HepG2 (cell line): ENCODE results near the gene SLC39A1. TPM values are rescaled to one million over a fixed set of nuclear protein-coding genes. Genes with fewer than 3 reads are reported as not detected.
A peak's percentile ranks its signal among the peaks of the same experiment; 100 is the strongest.

ENCODE experiments used
- ATAC-seq: fragments of 200-7000 bp; cut with Tn5 transposase; 3 replicates; pipeline ENCODE4 v1.9.1; 2020; ENCODE audit warnings: mild to moderate bottlenecking, moderate library complexity
- BruUV-seq: library from RNA; stranded (reverse); fragments of 400-500 nt; replicated peaks from 2 replicates; lab custom pipeline; 2021; lab: Mats Ljungman, UMichigan
- CTCF ChIA-PET: fragments of 300-600 bp; formaldehyde crosslinking; extraction: SDS; loops from one replicate; lab custom pipeline; 2021; ENCODE audit warnings: low total read pairs, inconsistent platforms, low intra/inter-chr PET ratio; lab: Yijun Ruan, JAX
- POLR2A ChIA-PET: fragments of 350-600 bp; sonication (Branson Sonifier 250); formaldehyde crosslinking; loops from one replicate; lab custom pipeline; 2020; ENCODE audit warnings: antibody characterized with exemption, inconsistent platforms; lab: Yijun Ruan, JAX
- DNase-seq: peaks from one replicate; pipeline ENCODE4 v3.0.0-alpha.2; 2015; ENCODE audit warnings: low spot score
- FAIRE-seq: peaks from 3 replicates; lab custom pipeline; 2011; peaks lifted over from hg19 to GRCh38; lab: Jason Lieb, UNC
- H2AFZ ChIP-seq: one replicate; pipeline ENCODE4 v1.6.1; 2011; ENCODE audit warnings: low read length, inconsistent platforms
- H3K27ac ChIP-seq: fragments of 300-600 bp; 3 replicates; pipeline ENCODE4 v1.8.0; 2011; ENCODE audit warnings: mixed run types, mild to moderate bottlenecking, mixed read lengths, low read length, inconsistent platforms; ENCODE audit not compliant: insufficient read depth; ENCODE audit errors: extremely low read length
- H3K27me3 ChIP-seq, 2 experiments: fragments of 200-600 bp in 1 of 2; 2 replicates in 1 of 2; 3 replicates in 1 of 2; pipeline versions ENCODE4 v1.6.0 to v1.8.0; 2011; ENCODE audit warnings: low read length in 2 of 2, mild to moderate bottlenecking in 2 of 2, moderate library complexity in 2 of 2, inconsistent platforms in 1 of 2; ENCODE audit not compliant: insufficient read depth in 2 of 2, control insufficient read depth in 1 of 2
- H3K36me3 ChIP-seq, 2 experiments: fragments of 200-600 bp in 1 of 2; replicated peaks in 1 of 2; 2 replicates in 1 of 2; 3 replicates in 1 of 2; pipeline versions ENCODE4 v1.5.1 to v1.8.0; 2011; ENCODE audit warnings: low read length in 2 of 2, inconsistent platforms in 1 of 2; ENCODE audit not compliant: insufficient read depth in 2 of 2, control insufficient read depth in 1 of 2
- H3K4me1 ChIP-seq: 2 replicates; pipeline ENCODE4 v1.5.1; 2012; ENCODE audit warnings: low read length, inconsistent platforms; ENCODE audit not compliant: insufficient read depth
- H3K4me2 ChIP-seq: 2 replicates; pipeline ENCODE4 v1.6.0; 2011; ENCODE audit warnings: low read depth, low read length, inconsistent platforms
- H3K4me3 ChIP-seq, 3 experiments: fragments of 200-600 bp in 1 of 3; sonication (generic), shearing (Covaris generic) in 1 of 3; replicated peaks in 1 of 3; 2 replicates each; pipeline ENCODE4 v1.5.1; 2011 to 2016; ENCODE audit warnings: low read length in 3 of 3, inconsistent platforms in 2 of 3, low read depth in 2 of 3, mild to moderate bottlenecking in 2 of 3, control low read depth in 1 of 3, mixed read lengths in 1 of 3; ENCODE audit not compliant: insufficient read depth in 1 of 3
- H3K79me2 ChIP-seq: one replicate; pipeline ENCODE4 v1.6.1; 2011; ENCODE audit warnings: low read length, inconsistent platforms; ENCODE audit not compliant: insufficient read depth
- H3K9ac ChIP-seq: 2 replicates; pipeline ENCODE4 v1.6.0; 2011; ENCODE audit warnings: mild to moderate bottlenecking, low read depth, low read length, inconsistent platforms; ENCODE audit not compliant: insufficient read depth
- H3K9me3 ChIP-seq: 2 replicates; pipeline ENCODE4 v1.5.1; 2012; ENCODE audit warnings: mild to moderate bottlenecking, low read length
- H4K20me1 ChIP-seq: 2 replicates; pipeline ENCODE4 v1.6.0; 2011; ENCODE audit warnings: inconsistent platforms, mild to moderate bottlenecking, low read length, moderate library complexity; ENCODE audit not compliant: insufficient read depth
- CREM ChIP-seq, 2 experiments: sonication (generic) in 1 of 2; formaldehyde crosslinking in 1 of 2; IDR thresholded peaks; 2 replicates each; pipeline versions ENCODE4 v1.4.0 to v1.6.1; 2016 to 2020; ENCODE audit warnings: antibody characterized with exemption in 1 of 2, mild to moderate bottlenecking in 1 of 2, missing genetic modification reagents in 1 of 2
- CSRNP1 ChIP-seq: sonication (generic); formaldehyde crosslinking; IDR thresholded peaks from 2 replicates; pipeline ENCODE4 v1.8.1; 2023; ENCODE audit warnings: mild to moderate bottlenecking, missing genetic modification reagents
- DRAP1 ChIP-seq: IDR thresholded peaks from 2 replicates; pipeline ENCODE4 v1.6.1; 2016; ENCODE audit warnings: missing genetic modification reagents, missing compliant biosample characterization
- FOSL1 ChIP-seq: sonication (generic); formaldehyde crosslinking; IDR thresholded peaks from 2 replicates; pipeline ENCODE4 v1.9.0; 2021; ENCODE audit warnings: missing genetic modification reagents, borderline replicate concordance
- FOXA1 ChIP-seq, 2 experiments: fragments of 450-650 bp in 1 of 2; sonication (generic) in 1 of 2; formaldehyde crosslinking in 1 of 2; IDR thresholded peaks; 2 replicates each; pipeline versions ENCODE4 v1.4.0 to v1.6.1; 2016 to 2020; ENCODE audit warnings: missing genetic modification reagents in 1 of 2
- KAT8 ChIP-seq: IDR thresholded peaks from 2 replicates; pipeline ENCODE4 v1.6.1; 2016; ENCODE audit warnings: missing genetic modification reagents, missing compliant biosample characterization
- KLF13 ChIP-seq: sonication (generic); formaldehyde crosslinking; IDR thresholded peaks from 2 replicates; pipeline ENCODE4 v1.4.0; 2020; ENCODE audit warnings: mild to moderate bottlenecking, missing genetic modification reagents
- MAFF ChIP-seq: IDR thresholded peaks from 2 replicates; pipeline ENCODE4 v1.6.1; 2011; ENCODE audit warnings: low read depth, low read length, improper control_type of control experiment
- MEIS1 ChIP-seq: sonication (generic); formaldehyde crosslinking; IDR thresholded peaks from 2 replicates; pipeline ENCODE4 v1.9.0; 2021; ENCODE audit warnings: mild to moderate bottlenecking, missing genetic modification reagents, moderate library complexity, borderline replicate concordance
- MYNN ChIP-seq: sonication (generic); formaldehyde crosslinking; IDR thresholded peaks from 2 replicates; pipeline ENCODE4 v1.4.0; 2020; ENCODE audit warnings: mild to moderate bottlenecking, low read depth, missing genetic modification reagents
- PHF21A ChIP-seq: sonication (generic); formaldehyde crosslinking; IDR thresholded peaks from 2 replicates; pipeline ENCODE4 v1.5.0; 2020; ENCODE audit warnings: mild to moderate bottlenecking, missing genetic modification reagents
- SATB2 ChIP-seq: sonication (generic); formaldehyde crosslinking; IDR thresholded peaks from 2 replicates; pipeline ENCODE4 v1.5.0; 2020; ENCODE audit warnings: missing genetic modification reagents
- SOX5 ChIP-seq: IDR thresholded peaks from 2 replicates; pipeline ENCODE4 v1.6.1; 2016; ENCODE audit warnings: borderline replicate concordance
- ZBTB8A ChIP-seq: sonication (generic); formaldehyde crosslinking; IDR thresholded peaks from 2 replicates; pipeline ENCODE4 v1.4.0; 2020; ENCODE audit warnings: mild to moderate bottlenecking, low read depth, missing genetic modification reagents, borderline replicate concordance
- ZNF260 ChIP-seq: sonication (generic); formaldehyde crosslinking; IDR thresholded peaks from 2 replicates; pipeline ENCODE4 v1.4.0; 2020; ENCODE audit warnings: missing genetic modification reagents, low read depth, mild to moderate bottlenecking, borderline replicate concordance
- ZNF350 ChIP-seq: sonication (generic); formaldehyde crosslinking; IDR thresholded peaks from 2 replicates; pipeline ENCODE4 v1.4.0; 2020; ENCODE audit warnings: mild to moderate bottlenecking, low read depth, missing genetic modification reagents, borderline replicate concordance
- ZNF619 ChIP-seq: sonication (generic); formaldehyde crosslinking; IDR thresholded peaks from 2 replicates; pipeline ENCODE4 v1.4.0; 2020; ENCODE audit warnings: mild to moderate bottlenecking, missing genetic modification reagents
- WGBS: methylation state at CpG from one replicate; pipeline ENCODE4 v1.1.6; 2017; ENCODE audit warnings: low lambda C conversion rate; 5-methylcytosine and 5-hydroxymethylcytosine counted together
- in situ Hi-C: cut with HindIII; loops from 2 replicates; pipeline ENCODE4 v1.10.0; 2017; ENCODE audit warnings: low pct_unique_long_range_greater_than_20kb; ENCODE audit not compliant: extremely low pct_ligation_motif_present
- intact Hi-C: fragments of 100-400 bp; cut with micrococcal nuclease; formaldehyde crosslinking; loops from one replicate; pipeline ENCODE4 v1.10.0; 2022; ENCODE audit not compliant: unreplicated experiment
- polyA plus RNA-seq, 8 experiments: library from polyadenylated mRNA; depleted of rRNA in 3 of 8; stranded (reverse) in 7 of 8; unstranded in 1 of 8; fragments of >200 nt; fragmentation: Illumina TruSeq in 4 of 8; extraction: Trizol in 4 of 8; gene quantifications; 2 replicates each; pipeline versions ENCODE4 v1.2.1 to v1.2.3, GENCODE V29; 2011 to 2016; ENCODE audit warnings: low read depth in 4 of 8, missing spikeins in 1 of 8, mixed read lengths in 1 of 8; ENCODE audit not compliant: insufficient read depth in 1 of 8
- total RNA-seq, 5 experiments: library from RNA; depleted of rRNA; stranded (reverse); fragments of >200 nt; fragmentation: Illumina TruSeq; extraction: Trizol; gene quantifications; 2 replicates each; pipeline ENCODE4 v1.2.3, GENCODE V29; 2016; ENCODE audit warnings: low read depth in 1 of 5
- TF ChIP-seq, protein P1 (sequence below): sonication (generic); formaldehyde crosslinking; IDR thresholded peaks from 2 replicates; pipeline ENCODE4 v1.4.0; 2020; ENCODE audit warnings: missing genetic modification reagents, borderline replicate concordance

SLC39A1 gene
- total and polyA plus RNA-seq, 2 of the 13 experiments (the other 11 are each of a cell fraction or from before 2014, with no cell fraction given), result 71.2 to 78.4 TPM

DNA sequence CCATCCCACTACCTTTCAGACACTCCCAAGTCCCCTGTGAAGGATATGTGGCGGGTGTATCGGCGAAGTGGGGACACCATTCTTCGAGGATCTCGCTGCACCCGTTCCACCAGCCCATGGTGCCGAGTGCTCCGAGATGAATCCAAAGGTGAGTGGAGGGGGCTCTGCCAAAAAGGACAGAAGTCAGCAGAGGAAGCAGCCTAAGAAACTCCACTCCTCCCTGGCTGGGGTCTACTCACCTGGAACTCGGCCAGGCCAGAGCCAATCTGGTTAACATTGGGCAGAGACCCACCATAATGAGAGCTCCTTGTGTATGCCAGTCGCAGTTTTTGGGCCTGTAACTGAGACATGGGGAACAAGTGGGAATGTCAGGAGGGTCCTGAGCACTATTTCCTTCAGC is 8.5 kb downstream of the SLC39A1 start (continued):
- TF ChIP-seq CSRNP1 (CRISPR knock-in tag) (no peak), ZNF260 (CRISPR knock-in tag) (no peak), PHF21A (CRISPR knock-in tag) (no peak), ZNF619 (no peak)
- TF ChIP-seq, all 625 proteins: peak for 0

GRCh38 chr1:153953859-153954365 is 9.4 kb downstream of the SLC39A1 start:
- Histone ChIP-seq H3K4me1 (peaks cover 48% of the 10 kb centered on the region), H3K27me3 (peaks cover 0 to 7% of the 10 kb centered on the region in 2 experiments; a peak in 1 of 5 replicates), H4K20me1 (peaks cover 7% of the 10 kb centered on the region; the same call in 1 of the 2 replicates), H3K36me3 (peaks cover 16 to 40% of the 10 kb centered on the region in 2 experiments), H3K79me2 (peaks cover 39% of the 10 kb centered on the region), H2AFZ (no peak overlapping the region), H3K9ac (peak overlapping the region; percentile 48; the same call in 1 of the 2 replicates), H3K4me3 (peak overlapping the region in 1 of 3 experiments; percentile 17; a peak in 3 of 6 replicates), H3K9me3 (no peaks in the 10 kb centered on the region), H3K4me2 (peak overlapping the region; percentile 78), H3K27ac (peak overlapping the region; percentile 72)
- DNase-seq (peak; percentile 91), ATAC-seq (peak; percentile 85), FAIRE-seq (peak; percentile 99)
- BruUV-seq, result no TSS peak
- intact Hi-C loops, result no loop called here
- WGBS, result 3% methylated on average over 4 of the region's 4 CpGs
- CTCF ChIA-PET, result no interaction called here
- POLR2A ChIA-PET, result interaction anchor here (0.6 to 7.0 kb wide), 10 partner anchors 9 to 37 kb away, joined by 3 to 89 read pairs (median 6); partner anchors contain the start of genes CREB3L4, GATAD2B, JTB and RAB13
- in situ Hi-C loops, result no loop called here
- TF ChIP-seq MYNN (CRISPR knock-in tag) (no peak), ZBTB8A (no peak), SATB2 (CRISPR knock-in tag) (no peak), FOXA1 (IDR thresholded peaks at IDR 0.05) (peak; percentile 70), FOXA1 (CRISPR knock-in tag; IDR thresholded peaks at IDR 0.05) (peak; percentile 97), FOSL1 (CRISPR knock-in tag) (no peak), SOX5 (peak; percentile 54), PHF21A (CRISPR knock-in tag) (0 out of 2 replicates have a peak, but pooled peaks have one; percentile 24), KLF13 (CRISPR knock-in tag) (no peak), KAT8 (peak; percentile 50; the same call in 1 of the 2 replicates), CREM (IDR thresholded peaks at IDR 0.05) (peak; percentile 31; the same call in 1 of the 2 replicates), CREM (CRISPR knock-in tag; IDR thresholded peaks at IDR 0.05) (no peak), MEIS1 (CRISPR knock-in tag) (no peak), MAFF (no peak), ZNF350 (CRISPR knock-in tag) (peak; percentile 54; the same call in 1 of the 2 replicates), DRAP1 (CRISPR knock-in tag) (peak; percentile 73; the same call in 1 of the 2 replicates)
- TF ChIP-seq, protein P1, sequence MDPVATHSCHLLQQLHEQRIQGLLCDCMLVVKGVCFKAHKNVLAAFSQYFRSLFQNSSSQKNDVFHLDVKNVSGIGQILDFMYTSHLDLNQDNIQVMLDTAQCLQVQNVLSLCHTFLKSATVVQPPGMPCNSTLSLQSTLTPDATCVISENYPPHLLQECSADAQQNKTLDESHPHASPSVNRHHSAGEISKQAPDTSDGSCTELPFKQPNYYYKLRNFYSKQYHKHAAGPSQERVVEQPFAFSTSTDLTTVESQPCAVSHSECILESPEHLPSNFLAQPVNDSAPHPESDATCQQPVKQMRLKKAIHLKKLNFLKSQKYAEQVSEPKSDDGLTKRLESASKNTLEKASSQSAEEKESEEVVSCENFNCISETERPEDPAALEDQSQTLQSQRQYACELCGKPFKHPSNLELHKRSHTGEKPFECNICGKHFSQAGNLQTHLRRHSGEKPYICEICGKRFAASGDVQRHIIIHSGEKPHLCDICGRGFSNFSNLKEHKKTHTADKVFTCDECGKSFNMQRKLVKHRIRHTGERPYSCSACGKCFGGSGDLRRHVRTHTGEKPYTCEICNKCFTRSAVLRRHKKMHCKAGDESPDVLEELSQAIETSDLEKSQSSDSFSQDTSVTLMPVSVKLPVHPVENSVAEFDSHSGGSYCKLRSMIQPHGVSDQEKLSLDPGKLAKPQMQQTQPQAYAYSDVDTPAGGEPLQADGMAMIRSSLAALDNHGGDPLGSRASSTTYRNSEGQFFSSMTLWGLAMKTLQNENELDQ (CRISPR knock-in tag), result no peak
